ENCODE data around the gene SYT1.

DNA sequence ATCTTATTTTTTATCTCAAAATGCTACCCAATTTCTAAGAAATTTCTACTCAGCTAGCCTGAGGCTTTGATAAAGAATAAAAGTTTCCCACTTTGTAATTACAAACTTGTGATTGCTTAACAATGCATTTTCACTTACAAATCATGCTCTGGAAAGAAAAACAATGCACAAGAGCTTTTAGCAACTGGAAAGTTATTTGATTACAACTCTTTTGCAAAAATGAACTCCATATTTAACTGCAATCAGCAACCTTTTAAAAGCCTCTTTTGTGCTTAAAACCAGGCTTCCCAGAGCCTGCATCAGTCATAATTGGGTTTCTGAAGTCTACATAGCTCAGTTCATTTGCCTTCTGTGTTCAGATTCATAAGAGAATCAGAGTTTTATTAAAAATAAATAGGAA lies 431.0 kb downstream of the SYT1 start:
- TF ChIP-seq, protein P1, sequence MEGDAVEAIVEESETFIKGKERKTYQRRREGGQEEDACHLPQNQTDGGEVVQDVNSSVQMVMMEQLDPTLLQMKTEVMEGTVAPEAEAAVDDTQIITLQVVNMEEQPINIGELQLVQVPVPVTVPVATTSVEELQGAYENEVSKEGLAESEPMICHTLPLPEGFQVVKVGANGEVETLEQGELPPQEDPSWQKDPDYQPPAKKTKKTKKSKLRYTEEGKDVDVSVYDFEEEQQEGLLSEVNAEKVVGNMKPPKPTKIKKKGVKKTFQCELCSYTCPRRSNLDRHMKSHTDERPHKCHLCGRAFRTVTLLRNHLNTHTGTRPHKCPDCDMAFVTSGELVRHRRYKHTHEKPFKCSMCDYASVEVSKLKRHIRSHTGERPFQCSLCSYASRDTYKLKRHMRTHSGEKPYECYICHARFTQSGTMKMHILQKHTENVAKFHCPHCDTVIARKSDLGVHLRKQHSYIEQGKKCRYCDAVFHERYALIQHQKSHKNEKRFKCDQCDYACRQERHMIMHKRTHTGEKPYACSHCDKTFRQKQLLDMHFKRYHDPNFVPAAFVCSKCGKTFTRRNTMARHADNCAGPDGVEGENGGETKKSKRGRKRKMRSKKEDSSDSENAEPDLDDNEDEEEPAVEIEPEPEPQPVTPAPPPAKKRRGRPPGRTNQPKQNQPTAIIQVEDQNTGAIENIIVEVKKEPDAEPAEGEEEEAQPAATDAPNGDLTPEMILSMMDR (IDR thresholded peaks at IDR 0.05), result no peak
- no peak for TF ChIP-seq POLR2A (IDR thresholded peaks at IDR 0.05)

All from uterus (tissue), 2 donors.